ENCODE data around the gene WDFY4.
"Not testable (repeated sequence)": the region's sequence is repeated elsewhere in the genome, so short reads cannot be mapped to it uniquely, and the experiment has no call there.

The WDFY4 gene

GRCh38 chr10:48684792-48685623 is at the start of gene WDFY4:
Gene WDFY4, plus strand, starts transcription at chr10:48684873. Its CDS starts 24,860 bp downstream, at chr10:48709733.
- H3K4me3 ChIP-seq (ENCODE audit: low read depth, low read length) = no peak within 1 kb of the TSS
- H3K9ac ChIP-seq (ENCODE audit: low read depth, low read length) = no peak within 1 kb of the TSS
- H3K36me3 ChIP-seq (ENCODE audit: control insufficient read depth, insufficient read depth, low read length) = no peaks in the 10 kb centered on the region
- no peaks in the 10 kb centered on the region for H3K4me1 ChIP-seq (ENCODE audit: control insufficient read depth, insufficient read depth, low read length)
- H3K27me3 ChIP-seq (ENCODE audit: control insufficient read depth, insufficient read depth, low read length) = no peaks in the 10 kb centered on the region
- no peaks in the 10 kb centered on the region for H3K9me3 ChIP-seq (ENCODE audit: control insufficient read depth, insufficient read depth, low read length)

GRCh38 chr10:48634984-48635557 is 49.6 kb upstream of the WDFY4 start:
- Histone ChIP-seq H3K4me3 (ENCODE audit: low read depth, low read length) (no peak overlapping the region), H3K9me3 (ENCODE audit: control insufficient read depth, insufficient read depth, low read length) (no peaks in the 10 kb centered on the region), H3K36me3 (ENCODE audit: control insufficient read depth, insufficient read depth, low read length) (no peaks in the 10 kb centered on the region), H3K4me1 (ENCODE audit: control insufficient read depth, insufficient read depth, low read length) (no peaks in the 10 kb centered on the region), H3K9ac (ENCODE audit: low read depth, low read length) (no peak overlapping the region), H3K27me3 (ENCODE audit: control insufficient read depth, insufficient read depth, low read length) (no peaks in the 10 kb centered on the region)

GRCh38 chr10:48636231-48636630 is 48.4 kb upstream of the WDFY4 start:
- H3K36me3 ChIP-seq (ENCODE audit: control insufficient read depth, insufficient read depth, low read length) = no peaks in the 10 kb centered on the region
- no peaks in the 10 kb centered on the region for H3K27me3 ChIP-seq (ENCODE audit: control insufficient read depth, insufficient read depth, low read length)
- H3K9ac ChIP-seq (ENCODE audit: low read depth, low read length) = no peak overlapping the region
- H3K9me3 ChIP-seq (ENCODE audit: control insufficient read depth, insufficient read depth, low read length) = no peaks in the 10 kb centered on the region
- H3K4me1 ChIP-seq (ENCODE audit: control insufficient read depth, insufficient read depth, low read length) = no peaks in the 10 kb centered on the region
- H3K4me3 ChIP-seq (ENCODE audit: low read depth, low read length) = no peak overlapping the region

GRCh38 chr10:48636901-48637300 is 47.8 kb upstream of the WDFY4 start:
- H3K4me1 ChIP-seq (ENCODE audit: control insufficient read depth, insufficient read depth, low read length) = no peaks in the 10 kb centered on the region
- no peaks in the 10 kb centered on the region for H3K27me3 ChIP-seq (ENCODE audit: control insufficient read depth, insufficient read depth, low read length)
- no peak overlapping the region for H3K4me3 ChIP-seq (ENCODE audit: low read depth, low read length)
- H3K9ac ChIP-seq (ENCODE audit: low read depth, low read length) = no peak overlapping the region
- no peaks in the 10 kb centered on the region for H3K36me3 ChIP-seq (ENCODE audit: control insufficient read depth, insufficient read depth, low read length)
- no peaks in the 10 kb centered on the region for H3K9me3 ChIP-seq (ENCODE audit: control insufficient read depth, insufficient read depth, low read length)

GRCh38 chr10:48638158-48638557 is 46.5 kb upstream of the WDFY4 start:
- Histone ChIP-seq H3K36me3 (ENCODE audit: control insufficient read depth, insufficient read depth, low read length) (no peaks in the 10 kb centered on the region), H3K27me3 (ENCODE audit: control insufficient read depth, insufficient read depth, low read length) (no peaks in the 10 kb centered on the region), H3K9ac (ENCODE audit: low read depth, low read length) (no peak overlapping the region), H3K9me3 (ENCODE audit: control insufficient read depth, insufficient read depth, low read length) (no peaks in the 10 kb centered on the region), H3K4me3 (ENCODE audit: low read depth, low read length) (no peak overlapping the region), H3K4me1 (ENCODE audit: control insufficient read depth, insufficient read depth, low read length) (no peaks in the 10 kb centered on the region)

GRCh38 chr10:48638739-48639527 is 45.7 kb upstream of the WDFY4 start:
- H3K4me3 ChIP-seq (ENCODE audit: low read depth, low read length) = no peak overlapping the region
- no peak overlapping the region for H3K9ac ChIP-seq (ENCODE audit: low read depth, low read length)
- no peaks in the 10 kb centered on the region for H3K27me3 ChIP-seq (ENCODE audit: control insufficient read depth, insufficient read depth, low read length)
- H3K36me3 ChIP-seq (ENCODE audit: control insufficient read depth, insufficient read depth, low read length) = no peaks in the 10 kb centered on the region
- H3K4me1 ChIP-seq (ENCODE audit: control insufficient read depth, insufficient read depth, low read length) = no peaks in the 10 kb centered on the region
- no peaks in the 10 kb centered on the region for H3K9me3 ChIP-seq (ENCODE audit: control insufficient read depth, insufficient read depth, low read length)

GRCh38 chr10:48639632-48640031 is 45.0 kb upstream of the WDFY4 start:
- Histone ChIP-seq H3K27me3 (ENCODE audit: control insufficient read depth, insufficient read depth, low read length) (no peaks in the 10 kb centered on the region), H3K4me3 (ENCODE audit: low read depth, low read length) (no peak overlapping the region), H3K9ac (ENCODE audit: low read depth, low read length) (no peak overlapping the region), H3K9me3 (ENCODE audit: control insufficient read depth, insufficient read depth, low read length) (no peaks in the 10 kb centered on the region), H3K36me3 (ENCODE audit: control insufficient read depth, insufficient read depth, low read length) (no peaks in the 10 kb centered on the region), H3K4me1 (ENCODE audit: control insufficient read depth, insufficient read depth, low read length) (no peaks in the 10 kb centered on the region)

- Histone ChIP-seq H3K36me3 (ENCODE audit: control insufficient read depth, insufficient read depth, low read length) (no peaks in the 10 kb centered on the region), H3K27me3 (ENCODE audit: control insufficient read depth, insufficient read depth, low read length) (no peaks in the 10 kb centered on the region), H3K4me3 (ENCODE audit: low read depth, low read length) (no peak overlapping the region), H3K9ac (ENCODE audit: low read depth, low read length) (no peak overlapping the region), H3K9me3 (ENCODE audit: control insufficient read depth, insufficient read depth, low read length) (no peaks in the 10 kb centered on the region), H3K4me1 (ENCODE audit: control insufficient read depth, insufficient read depth, low read length) (no peaks in the 10 kb centered on the region)
Observed at GRCh38 chr10:48640326-48640725, 44.3 kb upstream of the WDFY4 start.

GRCh38 chr10:48641099-48641690 is 43.5 kb upstream of the WDFY4 start:
- not testable (repeated sequence) for H3K9ac ChIP-seq (ENCODE audit: low read depth, low read length); H3K27me3 ChIP-seq (ENCODE audit: control insufficient read depth, insufficient read depth, low read length); H3K4me3 ChIP-seq (ENCODE audit: low read depth, low read length); H3K9me3 ChIP-seq (ENCODE audit: control insufficient read depth, insufficient read depth, low read length); H3K4me1 ChIP-seq (ENCODE audit: control insufficient read depth, insufficient read depth, low read length); H3K36me3 ChIP-seq (ENCODE audit: control insufficient read depth, insufficient read depth, low read length)

- Histone ChIP-seq H3K27me3 (ENCODE audit: control insufficient read depth, insufficient read depth, low read length) (peaks cover 2% of the 10 kb centered on the region), H3K9ac (ENCODE audit: low read depth, low read length) (no peak overlapping the region), H3K4me1 (ENCODE audit: control insufficient read depth, insufficient read depth, low read length) (no peaks in the 10 kb centered on the region), H3K4me3 (ENCODE audit: low read depth, low read length) (no peak overlapping the region), H3K9me3 (ENCODE audit: control insufficient read depth, insufficient read depth, low read length) (no peaks in the 10 kb centered on the region), H3K36me3 (ENCODE audit: control insufficient read depth, insufficient read depth, low read length) (no peaks in the 10 kb centered on the region)
Observed at GRCh38 chr10:48645600-48645999, 39.1 kb upstream of the WDFY4 start.

- H3K9me3 ChIP-seq (ENCODE audit: control insufficient read depth, insufficient read depth, low read length); H3K4me1 ChIP-seq (ENCODE audit: control insufficient read depth, insufficient read depth, low read length); H3K27me3 ChIP-seq (ENCODE audit: control insufficient read depth, insufficient read depth, low read length); H3K4me3 ChIP-seq (ENCODE audit: low read depth, low read length); H3K36me3 ChIP-seq (ENCODE audit: control insufficient read depth, insufficient read depth, low read length); H3K9ac ChIP-seq (ENCODE audit: low read depth, low read length): not testable (repeated sequence)
Observed at GRCh38 chr10:48647073-48647472, 37.6 kb upstream of the WDFY4 start.

Data from iPS-15b (cell line).